Type B pancreatic cell (in vitro differentiated cells): Measurements from ENCODE around the gene CBL. TPM values are rescaled to one million over a fixed set of nuclear protein-coding genes. Genes with fewer than 3 reads are reported as not detected.
"Not testable (repeated sequence)": the region's sequence is repeated elsewhere in the genome, so short reads cannot be mapped to it uniquely, and the experiment has no call there.

ENCODE experiments used
- DNase-seq: peaks from one replicate; pipeline ENCODE4 v3.0.0; 2021; ENCODE audit warnings: mixed read lengths; ENCODE audit not compliant: unreplicated experiment; ENCODE audit errors: extremely low spot score
- H3K27ac Mint-ChIP-seq: 2 replicates; pipeline ENCODE4 v1.8.0; 2021; ENCODE audit warnings: mild to moderate bottlenecking, mixed read lengths
- H3K27me3 Mint-ChIP-seq: 2 replicates; pipeline ENCODE4 v1.8.0; 2021; ENCODE audit warnings: mixed read lengths
- H3K36me3 Mint-ChIP-seq: 2 replicates; pipeline ENCODE4 v1.8.0; 2021; ENCODE audit warnings: mixed read lengths
- H3K4me1 Mint-ChIP-seq: one replicate; pipeline ENCODE4 v1.8.0; 2021; ENCODE audit warnings: mixed read lengths; ENCODE audit not compliant: unreplicated experiment
- H3K4me3 Mint-ChIP-seq: 2 replicates; pipeline ENCODE4 v1.8.0; 2021; ENCODE audit warnings: mild to moderate bottlenecking, mixed read lengths
- H3K9me3 Mint-ChIP-seq: 2 replicates; pipeline ENCODE4 v1.8.0; 2021; ENCODE audit warnings: mixed read lengths
- total RNA-seq: library from RNA; stranded (reverse); gene quantifications from 2 replicates; pipeline ENCODE4 v1.2.1, GENCODE V29; 2021; ENCODE audit warnings: low replicate concordance
- TF ChIP-seq, protein P1 (sequence below): fragments of 200-600 bp; sonication (generic); conservative IDR thresholded peaks from 2 replicates; pipeline ENCODE4 v1.5.0; 2021; ENCODE audit warnings: antibody characterized with exemption, mild to moderate bottlenecking

CBL gene
- total RNA-seq, 1 donor from 2014 or later = 21.1 TPM

DNA sequence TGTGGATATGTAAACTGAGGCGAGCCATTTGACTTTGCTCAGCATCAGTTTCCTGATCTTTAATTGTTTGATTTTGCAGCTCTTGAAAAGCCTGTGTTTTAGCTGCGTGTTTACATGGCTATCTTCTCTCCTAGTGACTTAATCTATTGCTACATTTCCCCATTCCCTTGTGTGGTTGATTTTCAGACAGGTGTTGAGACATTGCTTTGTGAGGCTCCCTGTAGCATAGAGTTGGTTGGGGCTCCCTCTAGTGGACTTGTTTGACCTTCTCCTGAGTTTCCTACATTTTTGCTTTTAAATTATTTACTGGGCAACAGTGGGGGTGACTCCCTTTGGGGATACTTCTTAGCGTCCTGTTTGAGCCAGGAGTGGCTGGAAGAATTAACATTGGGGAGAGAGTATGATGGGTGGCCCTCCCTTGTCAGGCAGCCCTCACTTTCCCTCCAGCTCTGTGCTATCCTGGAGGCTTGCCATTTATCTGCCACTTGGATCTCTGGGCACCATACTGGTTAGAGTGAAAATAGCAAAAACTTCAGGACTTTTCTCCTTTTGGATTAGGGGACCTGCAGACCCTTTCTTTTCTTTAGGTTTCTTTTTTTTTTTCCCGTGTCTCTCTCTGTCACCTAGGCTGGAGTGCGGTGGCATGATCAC, 9.2 kb upstream of the CBL start:
- no peak overlapping the region for H3K4me3 Mint-ChIP-seq
- DNase-seq = no peak
- H3K4me1 Mint-ChIP-seq = peaks cover 5% of the 10 kb centered on the region
- H3K27me3 Mint-ChIP-seq = no peaks in the 10 kb centered on the region
- TF ChIP-seq, protein P1, sequence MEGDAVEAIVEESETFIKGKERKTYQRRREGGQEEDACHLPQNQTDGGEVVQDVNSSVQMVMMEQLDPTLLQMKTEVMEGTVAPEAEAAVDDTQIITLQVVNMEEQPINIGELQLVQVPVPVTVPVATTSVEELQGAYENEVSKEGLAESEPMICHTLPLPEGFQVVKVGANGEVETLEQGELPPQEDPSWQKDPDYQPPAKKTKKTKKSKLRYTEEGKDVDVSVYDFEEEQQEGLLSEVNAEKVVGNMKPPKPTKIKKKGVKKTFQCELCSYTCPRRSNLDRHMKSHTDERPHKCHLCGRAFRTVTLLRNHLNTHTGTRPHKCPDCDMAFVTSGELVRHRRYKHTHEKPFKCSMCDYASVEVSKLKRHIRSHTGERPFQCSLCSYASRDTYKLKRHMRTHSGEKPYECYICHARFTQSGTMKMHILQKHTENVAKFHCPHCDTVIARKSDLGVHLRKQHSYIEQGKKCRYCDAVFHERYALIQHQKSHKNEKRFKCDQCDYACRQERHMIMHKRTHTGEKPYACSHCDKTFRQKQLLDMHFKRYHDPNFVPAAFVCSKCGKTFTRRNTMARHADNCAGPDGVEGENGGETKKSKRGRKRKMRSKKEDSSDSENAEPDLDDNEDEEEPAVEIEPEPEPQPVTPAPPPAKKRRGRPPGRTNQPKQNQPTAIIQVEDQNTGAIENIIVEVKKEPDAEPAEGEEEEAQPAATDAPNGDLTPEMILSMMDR = peak; percentile 91
- H3K36me3 Mint-ChIP-seq = no peaks in the 10 kb centered on the region
- H3K27ac Mint-ChIP-seq = no peak overlapping the region
- H3K9me3 Mint-ChIP-seq = no peaks in the 10 kb centered on the region

DNA sequence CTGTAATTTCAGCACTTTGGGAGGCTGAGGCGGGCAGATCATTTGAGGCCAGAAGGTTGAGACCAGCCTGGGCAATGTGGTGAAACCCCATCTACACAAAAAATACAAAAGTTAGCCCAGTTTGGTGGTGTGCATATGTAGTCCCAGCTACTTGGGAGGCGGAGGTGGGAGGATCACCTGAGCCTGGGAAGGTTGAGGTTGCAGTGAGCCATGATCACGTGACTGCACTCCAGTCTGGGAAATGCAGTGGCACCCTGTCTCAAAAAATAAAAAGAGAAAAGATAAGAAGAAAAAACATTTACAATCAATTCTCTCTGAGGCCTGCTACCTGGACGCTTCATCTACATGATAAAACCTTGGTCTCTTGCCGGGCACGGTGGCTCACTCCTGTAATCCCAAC, 7.2 kb upstream of the CBL start:
- DNase-seq = no peak
- no peaks in the 10 kb centered on the region for H3K9me3 Mint-ChIP-seq
- H3K36me3 Mint-ChIP-seq = no peaks in the 10 kb centered on the region
- no peaks in the 10 kb centered on the region for H3K27me3 Mint-ChIP-seq
- TF ChIP-seq, protein P1 = no peak
- peaks cover 5% of the 10 kb centered on the region for H3K4me1 Mint-ChIP-seq
- H3K27ac Mint-ChIP-seq = no peak overlapping the region
- H3K4me3 Mint-ChIP-seq = no peak overlapping the region

DNA sequence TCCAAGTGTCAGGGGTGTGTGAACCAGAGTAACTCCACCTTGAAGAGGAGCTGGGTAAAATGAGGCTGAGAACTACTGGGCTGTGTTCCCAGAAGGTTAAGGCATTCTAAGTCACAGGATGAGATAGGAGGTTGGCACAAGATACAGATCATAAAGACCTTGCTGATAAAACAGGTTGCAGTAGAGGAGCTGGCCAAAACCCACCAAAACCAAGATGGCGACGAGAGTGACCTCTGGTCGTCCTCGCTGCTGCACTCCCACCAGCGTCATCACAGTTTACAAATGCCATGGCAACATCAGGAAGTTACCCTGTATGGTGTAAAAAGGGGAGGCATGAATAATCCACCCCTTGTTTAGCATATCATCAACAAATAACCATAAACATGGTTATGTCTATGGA, 4.9 kb upstream of the CBL start:
- not testable (repeated sequence) for H3K4me3 Mint-ChIP-seq

DNA sequence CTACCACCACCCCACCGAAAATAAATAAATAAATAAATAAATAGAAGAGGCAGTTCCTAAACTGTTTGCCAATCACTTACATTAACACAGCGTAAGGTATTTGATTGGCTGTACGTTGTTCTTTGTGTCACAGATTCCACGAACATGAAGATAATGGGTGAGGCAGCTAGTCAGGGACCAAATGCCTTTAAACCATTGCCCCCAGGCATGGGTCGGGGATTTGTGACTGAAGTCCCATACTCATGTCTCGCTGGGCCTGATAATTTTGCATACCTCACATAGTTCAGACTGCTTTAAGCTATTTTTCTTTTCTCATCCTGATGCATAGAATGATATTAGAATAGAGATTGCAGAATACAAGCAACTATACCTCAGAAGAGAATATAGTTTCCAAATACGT, 3.6 kb upstream of the CBL start:
- Mint-ChIP-seq H3K9me3 (no peaks in the 10 kb centered on the region), H3K27ac (no peak overlapping the region), H3K4me3 (no peak overlapping the region), H3K36me3 (no peaks in the 10 kb centered on the region), H3K4me1 (peaks cover 10% of the 10 kb centered on the region), H3K27me3 (no peaks in the 10 kb centered on the region)
- no peak for DNase-seq
- TF ChIP-seq, protein P1 = no peak

More for the DNA sequence above, 4.9 kb upstream of the CBL start:
- not testable (repeated sequence) for DNase-seq, H3K27ac Mint-ChIP-seq, H3K36me3 Mint-ChIP-seq, H3K27me3 Mint-ChIP-seq, H3K9me3 Mint-ChIP-seq
- H3K4me1 Mint-ChIP-seq = peaks cover 12% of the 10 kb centered on the region

DNA sequence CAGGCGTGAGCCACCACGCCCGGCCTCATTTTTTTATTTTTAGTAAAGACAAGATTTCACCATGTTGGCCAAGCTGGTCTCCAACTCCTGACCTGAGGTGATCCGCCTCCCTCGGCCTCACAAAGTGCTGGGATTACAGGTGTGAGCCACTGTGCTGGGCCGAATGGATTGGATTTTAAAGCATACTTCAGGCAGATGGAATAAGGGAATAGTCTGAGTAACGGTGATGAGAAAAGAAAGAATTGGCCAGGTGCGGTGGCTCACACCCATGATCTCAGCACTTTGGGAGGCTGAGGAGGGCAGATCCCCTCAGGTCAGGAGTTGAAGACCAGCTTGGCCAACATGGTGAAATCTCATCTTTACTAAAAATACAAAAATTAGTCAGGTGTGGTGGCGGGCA, 2.1 kb upstream of the CBL start:
- no peaks in the 10 kb centered on the region for H3K36me3 Mint-ChIP-seq
- H3K9me3 Mint-ChIP-seq = no peaks in the 10 kb centered on the region
- no peak overlapping the region for H3K27ac Mint-ChIP-seq
- TF ChIP-seq, protein P1 = no peak
- H3K4me3 Mint-ChIP-seq = no peak overlapping the region
- H3K27me3 Mint-ChIP-seq = no peaks in the 10 kb centered on the region
- no peak for DNase-seq
- peaks cover 13% of the 10 kb centered on the region for H3K4me1 Mint-ChIP-seq

DNA sequence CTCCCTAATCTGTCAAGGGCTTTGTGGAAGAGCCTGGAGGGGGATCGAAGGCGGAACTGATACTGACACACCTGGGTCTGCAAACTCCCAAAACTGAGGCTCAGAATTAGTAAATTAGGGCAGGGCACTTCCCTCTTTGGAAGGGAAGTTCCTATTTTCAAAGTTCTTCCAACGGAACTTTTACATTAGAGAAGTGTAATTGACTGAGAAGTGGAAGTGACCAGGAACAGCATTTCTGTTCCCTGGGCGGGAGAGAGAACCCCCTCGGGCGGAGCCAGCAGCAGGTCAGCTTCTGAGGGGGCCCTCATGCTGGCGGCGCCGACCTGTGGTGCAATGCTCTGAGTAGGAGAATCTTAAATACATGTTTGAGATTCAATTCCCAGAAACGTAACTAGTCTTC, 1.1 kb upstream of the CBL start:
- Mint-ChIP-seq H3K9me3 (no peaks in the 10 kb centered on the region), H3K27me3 (no peaks in the 10 kb centered on the region), H3K4me1 (peaks cover 13% of the 10 kb centered on the region), H3K4me3 (peak overlapping the region; percentile 81), H3K27ac (peak overlapping the region; percentile 69), H3K36me3 (no peaks in the 10 kb centered on the region)
- no peak for DNase-seq
- TF ChIP-seq, protein P1 = no peak
